HG03175 (cell line): ENCODE results near the gene SYNRG.

Experiments used
- ATAC-seq: cut with Tn5 transposase; IDR thresholded peaks from one replicate; pipeline ENCODE4 v1.9.1; 2021; ENCODE audit warnings: mild to moderate bottlenecking, moderate library complexity; ENCODE audit not compliant: unreplicated experiment

SYNRG gene

DNA sequence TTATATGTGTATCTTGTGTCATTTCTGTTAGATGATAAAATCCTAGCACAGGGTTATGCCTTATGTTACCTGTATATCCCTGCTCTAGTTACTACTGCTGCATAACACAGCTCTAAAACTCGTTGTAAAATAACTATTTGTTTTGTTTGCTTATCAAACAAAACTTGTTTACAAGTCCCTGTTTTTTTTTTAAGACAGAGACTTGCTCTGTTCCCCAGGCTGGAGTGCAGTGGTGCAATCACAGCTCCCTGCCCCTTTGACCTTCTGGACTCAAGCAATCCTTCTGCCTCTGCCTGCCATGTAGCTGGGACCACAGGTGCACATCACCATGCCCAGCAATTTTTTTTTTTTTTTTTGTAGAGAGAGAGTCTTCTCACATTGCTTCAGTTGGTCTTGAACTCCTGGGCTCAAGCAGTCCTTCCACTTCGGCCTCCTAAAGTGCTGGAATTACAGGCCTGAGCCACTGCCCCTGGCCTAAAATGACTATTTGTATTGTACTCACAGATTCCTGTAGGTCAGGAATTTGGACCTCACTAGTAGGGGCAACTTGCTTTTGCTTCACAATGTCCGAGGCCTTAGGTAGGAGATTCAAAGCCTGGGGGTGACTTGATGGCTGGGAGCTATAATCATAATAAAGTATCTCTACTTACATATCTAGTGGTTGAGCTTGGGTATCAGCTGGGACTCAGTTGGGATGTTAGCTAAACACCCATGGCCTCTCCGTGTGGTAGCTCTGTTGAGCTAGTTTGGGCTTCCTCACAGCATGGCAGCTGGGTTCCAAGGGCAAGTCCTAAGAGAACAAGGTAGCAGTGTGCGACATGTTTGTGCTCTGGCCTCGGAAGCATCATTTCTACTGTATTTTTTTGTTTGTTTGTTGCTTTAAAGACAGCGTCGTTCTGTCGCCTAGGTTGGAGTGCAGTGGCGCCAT lies 106.9 kb downstream of the SYNRG start:
- ATAC-seq = no peak

DNA sequence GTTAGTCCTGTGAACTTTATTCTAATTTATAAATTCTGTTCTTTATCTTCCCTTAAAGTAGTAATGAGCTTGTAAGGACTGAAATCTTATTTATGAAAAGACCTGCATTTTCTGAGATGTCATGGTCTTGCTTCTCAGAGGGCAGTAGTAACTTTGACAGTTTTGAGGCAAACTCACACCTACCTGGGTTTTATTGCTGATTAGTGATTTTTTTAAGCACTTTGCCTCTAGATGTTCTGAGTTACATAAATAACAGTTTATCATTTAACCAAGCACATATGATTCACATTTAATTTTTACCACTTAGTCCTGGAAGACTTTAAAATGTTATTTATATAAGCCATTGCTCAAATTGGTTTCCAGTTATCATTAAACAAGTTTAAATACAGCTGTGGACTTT lies 108.8 kb downstream of the SYNRG start:
- no peak for ATAC-seq

DNA sequence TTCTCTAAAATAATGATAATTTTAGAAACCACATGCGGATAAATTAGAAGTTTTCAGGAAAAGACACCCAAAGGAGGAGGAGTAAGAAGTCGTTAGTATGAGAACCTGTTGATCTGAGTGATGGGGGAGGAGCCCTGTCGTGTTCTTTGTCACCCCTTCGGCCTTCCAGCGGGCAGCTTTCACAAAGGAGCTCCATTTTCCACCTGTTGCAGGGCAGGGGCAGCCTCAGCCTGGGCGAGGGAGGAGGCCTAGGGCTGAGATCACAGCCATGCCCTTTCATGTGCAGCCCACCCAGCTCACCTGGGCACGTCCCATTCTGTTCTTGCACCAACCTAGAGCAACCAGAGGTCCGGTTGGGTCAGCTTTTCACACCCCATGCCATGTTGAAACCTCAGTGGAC lies 114.2 kb downstream of the SYNRG start:
- no peak for ATAC-seq

- no peak for ATAC-seq
These were observed 114.8 kb downstream of the SYNRG start for GRCh38 chr17:37494401-37494831.

GRCh38 chr17:37493249-37494027 lies 115.8 kb downstream of the SYNRG start:
- ATAC-seq = no peak

- ATAC-seq = no peak
These were observed 117.1 kb downstream of the SYNRG start for GRCh38 chr17:37492167-37492566.

GRCh38 chr17:37490638-37491614 lies 118.3 kb downstream of the SYNRG start:
- ATAC-seq = no peak

DNA sequence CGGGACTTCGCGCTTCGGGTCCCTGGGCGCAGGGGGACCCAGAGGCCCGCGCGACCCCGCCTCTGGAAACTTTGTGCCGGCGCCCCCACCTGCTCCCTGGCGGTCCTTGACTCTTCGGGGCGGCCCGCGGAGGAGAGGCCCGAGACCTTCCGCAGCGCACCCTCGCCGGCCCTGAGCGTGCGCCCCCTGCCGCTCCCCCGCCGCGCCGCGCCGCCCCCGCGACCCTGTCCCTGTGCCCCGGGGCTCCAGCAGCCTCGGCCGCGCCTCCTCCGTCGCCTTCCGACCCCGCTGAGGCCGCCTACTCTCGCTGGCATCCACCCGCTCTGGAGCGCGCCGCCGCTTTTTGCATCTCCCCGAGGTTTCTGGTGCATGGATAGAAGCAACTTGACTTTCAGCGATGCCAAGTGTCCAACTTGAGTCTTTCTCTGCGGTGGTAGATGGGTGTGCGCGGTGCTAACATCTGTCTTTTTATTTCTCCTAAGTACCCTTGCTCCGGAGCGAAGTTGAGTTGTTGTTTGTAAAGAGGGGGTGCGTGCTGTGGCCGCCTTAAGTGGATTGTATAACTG lies 119.1 kb downstream of the SYNRG start:
- peak; percentile 38 for ATAC-seq

- ATAC-seq = peak; percentile 59
These were observed 119.8 kb downstream of the SYNRG start, which contains the start of gene DUSP14 for GRCh38 chr17:37489197-37490001. DUSP14 (plus strand) TSS chr17:37489891; CDS start chr17:37512273, 22,382 bp downstream.

GRCh38 chr17:37488607-37489196 lies 120.5 kb downstream of the SYNRG start:
- ATAC-seq = no peak

GRCh38 chr17:37488009-37488604 lies 121.1 kb downstream of the SYNRG start:
- ATAC-seq = no peak

DNA sequence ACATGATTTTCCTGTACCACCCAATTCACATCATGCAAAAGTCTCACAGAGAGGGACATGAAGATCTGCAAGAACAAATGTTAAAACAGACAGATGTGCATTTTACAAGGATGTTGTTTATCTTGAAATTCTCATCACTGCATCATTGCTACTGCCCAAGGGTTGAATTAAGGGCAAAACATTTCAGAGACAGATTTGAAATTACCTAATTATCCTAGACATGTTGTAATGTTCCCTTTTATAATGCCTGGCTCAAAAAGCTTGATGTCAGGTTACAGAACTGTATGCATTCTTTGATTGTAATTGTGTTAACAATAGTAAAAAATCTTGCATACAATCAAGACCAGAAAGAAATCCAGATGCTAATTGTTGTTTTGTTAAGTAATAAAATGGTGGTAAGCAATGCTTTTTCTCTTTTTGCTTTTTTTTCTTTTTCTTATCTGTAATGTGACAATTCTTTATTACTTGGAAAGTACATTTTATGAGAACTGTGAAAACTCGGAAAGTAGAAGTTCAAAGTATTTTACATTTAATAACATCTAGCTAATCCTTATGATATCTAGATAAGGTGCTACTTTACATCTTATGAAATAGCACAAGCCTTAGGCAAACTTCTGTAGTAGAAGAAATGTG lies 123.2 kb downstream of the SYNRG start:
- no peak for ATAC-seq

GRCh38 chr17:37483311-37484039 lies 125.7 kb downstream of the SYNRG start:
- ATAC-seq = no peak

GRCh38 chr17:37481001-37481665 lies 128.1 kb downstream of the SYNRG start:
- ATAC-seq = no peak

GRCh38 chr17:37480427-37480826 lies 128.8 kb downstream of the SYNRG start:
- ATAC-seq = no peak

- no peak for ATAC-seq
These were observed 130.2 kb downstream of the SYNRG start for GRCh38 chr17:37479025-37479424.

- ATAC-seq = no peak
These were observed 131.0 kb downstream of the SYNRG start for GRCh38 chr17:37478187-37478586.
